Measurements from ENCODE around the gene MACROD2.
"Not testable (repeated sequence)": the region's sequence is repeated elsewhere in the genome, so short reads cannot be mapped to it uniquely, and the experiment has no call there.

Gene MACROD2

GRCh38 chr20:14922503-14923267 is 927.4 kb downstream of the MACROD2 start:
- H3K4me3 ChIP-seq (ENCODE audit: low read length): no peak overlapping the region
- no peak for TF ChIP-seq CTCF (conservative IDR thresholded peaks at IDR 0.05; ENCODE audit: low read length)
- no peak for DNase-seq (ENCODE audit: low read depth)

GRCh38 chr20:14924433-14924832 is 929.1 kb downstream of the MACROD2 start:
- no peak overlapping the region for H3K4me3 ChIP-seq (ENCODE audit: low read length)
- no peak for TF ChIP-seq CTCF (conservative IDR thresholded peaks at IDR 0.05; ENCODE audit: low read length)
- no peak for DNase-seq (ENCODE audit: low read depth)

- no peak for TF ChIP-seq CTCF (conservative IDR thresholded peaks at IDR 0.05; ENCODE audit: low read length)
- no peak overlapping the region for H3K4me3 ChIP-seq (ENCODE audit: low read length)
- DNase-seq (ENCODE audit: low read depth): peak; percentile 44
Measured at GRCh38 chr20:14925300-14925699, 930.0 kb downstream of the MACROD2 start.

- H3K4me3 ChIP-seq (ENCODE audit: low read length); DNase-seq (ENCODE audit: low read depth): not testable (repeated sequence)
Measured at GRCh38 chr20:14926436-14926835, 931.1 kb downstream of the MACROD2 start.

GRCh38 chr20:14928083-14928482 is 932.8 kb downstream of the MACROD2 start:
- H3K4me3 ChIP-seq (ENCODE audit: low read length): no peak overlapping the region
- no peak for DNase-seq (ENCODE audit: low read depth)
- no peak for TF ChIP-seq CTCF (conservative IDR thresholded peaks at IDR 0.05; ENCODE audit: low read length)

GRCh38 chr20:14929388-14929787 is 934.1 kb downstream of the MACROD2 start:
- no peak overlapping the region for H3K4me3 ChIP-seq (ENCODE audit: low read length)
- no peak for TF ChIP-seq CTCF (conservative IDR thresholded peaks at IDR 0.05; ENCODE audit: low read length)
- DNase-seq (ENCODE audit: low read depth): no peak

GRCh38 chr20:14932040-14932439 is 936.7 kb downstream of the MACROD2 start:
- TF ChIP-seq CTCF (conservative IDR thresholded peaks at IDR 0.05; ENCODE audit: low read length): no peak
- no peak overlapping the region for H3K4me3 ChIP-seq (ENCODE audit: low read length)
- no peak for DNase-seq (ENCODE audit: low read depth)
